Adrenal gland (tissue), 5 donors: ENCODE measurements around the gene CFAP97D1.

ENCODE experiments used
- CTCF ChIP-seq, 6 experiments: fragments of 450-650 bp in 4 of 6; fragments of 200-600 bp in 2 of 6; sonication (generic) in 1 of 6; IDR thresholded peaks; 1 replicate in 5 of 6; 2 replicates in 1 of 6; pipeline versions ENCODE4 v1.5.1 to v1.8.0; 2016 to 2021; ENCODE audit warnings: antibody characterized with exemption in 6 of 6, mild to moderate bottlenecking in 2 of 6, moderate library complexity in 1 of 6
- POLR2A ChIP-seq, 2 donors: fragments of 450-650 bp; IDR thresholded peaks; one replicate each; pipeline ENCODE4 v1.6.1; 2017; ENCODE audit warnings: antibody characterized with exemption in 2 of 2, mild to moderate bottlenecking in 2 of 2, moderate library complexity in 1 of 2
- donor health status: DM: no; HTN: no; CAD: no.

DNA sequence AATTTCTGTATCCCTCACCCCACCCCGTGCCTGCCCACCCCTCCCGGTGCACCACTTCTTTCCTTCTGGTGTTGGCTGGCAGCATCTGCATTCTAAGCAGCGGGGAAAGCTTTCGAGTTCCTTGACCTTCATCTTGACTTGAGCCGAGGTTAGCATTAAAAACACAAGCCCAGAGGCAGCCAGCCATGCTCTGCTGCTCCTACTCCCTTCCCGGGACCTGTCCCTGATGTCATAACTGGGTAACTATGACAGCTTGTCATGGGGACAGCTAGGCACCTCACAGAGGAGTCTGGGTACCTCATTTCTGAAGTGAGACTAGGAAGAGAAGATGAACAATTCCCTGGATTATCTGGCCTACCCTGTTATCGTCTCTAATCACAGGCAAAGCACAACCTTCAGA lies at the start of gene CFAP97D1:
- TF ChIP-seq CTCF (IDR thresholded peaks at IDR 0.05): no peak
- TF ChIP-seq POLR2A (IDR thresholded peaks at IDR 0.05): no peak
